HEK293T (cell line): ENCODE results near the gene CAMK1G.

Experiments used
- CTCF ChIA-PET: fragments of 350-600 bp; formaldehyde crosslinking; extraction: SDS; loops from one replicate; lab custom pipeline; 2021; ENCODE audit warnings: antibody characterized with exemption, inconsistent platforms; lab: Yijun Ruan, JAX
- POLR2A ChIA-PET: fragments of 350-600 bp; formaldehyde crosslinking; extraction: SDS; loops from one replicate; lab custom pipeline; 2020; ENCODE audit warnings: antibody characterized with exemption, inconsistent platforms; lab: Yijun Ruan, JAX
- DNase-seq: peaks from one replicate; pipeline ENCODE4 v3.0.0; 2012; ENCODE audit warnings: mixed read lengths; ENCODE audit errors: extremely low spot score
- ARNT ChIP-seq: fragments of 450-650 bp; IDR thresholded peaks from 2 replicates; pipeline ENCODE4 v1.6.1; 2017; ENCODE audit warnings: mild to moderate bottlenecking
- ELF4 ChIP-seq: fragments of 450-650 bp; IDR thresholded peaks from 2 replicates; pipeline ENCODE4 v1.6.1; 2017; ENCODE audit warnings: antibody characterized with exemption
- HDGF ChIP-seq: fragments of 450-650 bp; IDR thresholded peaks from 2 replicates; pipeline ENCODE4 v1.6.1; 2017; ENCODE audit warnings: antibody characterized with exemption, borderline replicate concordance
- LEF1 ChIP-seq: fragments of 450-650 bp; IDR thresholded peaks from 2 replicates; pipeline ENCODE4 v1.6.1; 2017; ENCODE audit warnings: mild to moderate bottlenecking, borderline replicate concordance
- NFRKB ChIP-seq: fragments of 450-650 bp; IDR thresholded peaks from 2 replicates; pipeline ENCODE4 v1.6.1; 2016; ENCODE audit warnings: mild to moderate bottlenecking, moderate library complexity
- SUZ12 ChIP-seq: fragments of 450-650 bp; IDR thresholded peaks from 2 replicates; pipeline ENCODE4 v1.6.1; 2016; ENCODE audit warnings: mild to moderate bottlenecking
- TF ChIP-seq, protein P1 (sequence below): fragments of 450-650 bp; IDR thresholded peaks from 2 replicates; pipeline ENCODE4 v1.6.1; 2016

The CAMK1G gene

GRCh38 chr1:209662879-209663327 is 79.4 kb downstream of the CAMK1G start:
- ChIA-PET CTCF (no interaction called here), POLR2A (interaction anchor here (1.7 kb wide), 1 partner anchor 12 kb away, joined by 6 read pairs; the partner anchor contains the start of gene G0S2)
- TF ChIP-seq, protein P1, sequence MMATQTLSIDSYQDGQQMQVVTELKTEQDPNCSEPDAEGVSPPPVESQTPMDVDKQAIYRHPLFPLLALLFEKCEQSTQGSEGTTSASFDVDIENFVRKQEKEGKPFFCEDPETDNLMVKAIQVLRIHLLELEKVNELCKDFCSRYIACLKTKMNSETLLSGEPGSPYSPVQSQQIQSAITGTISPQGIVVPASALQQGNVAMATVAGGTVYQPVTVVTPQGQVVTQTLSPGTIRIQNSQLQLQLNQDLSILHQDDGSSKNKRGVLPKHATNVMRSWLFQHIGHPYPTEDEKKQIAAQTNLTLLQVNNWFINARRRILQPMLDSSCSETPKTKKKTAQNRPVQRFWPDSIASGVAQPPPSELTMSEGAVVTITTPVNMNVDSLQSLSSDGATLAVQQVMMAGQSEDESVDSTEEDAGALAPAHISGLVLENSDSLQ, result no peak
- TF ChIP-seq SUZ12, result no peak
- no peak for TF ChIP-seq ARNT
- TF ChIP-seq HDGF, result no peak
- TF ChIP-seq LEF1, result no peak
- TF ChIP-seq ELF4, result no peak
- no peak for TF ChIP-seq NFRKB
- no peak for DNase-seq
